Psoas muscle (tissue), 8 donors: Measurements from ENCODE around the gene PLPPR1. TPM values are rescaled to one million over a fixed set of nuclear protein-coding genes. Genes with fewer than 3 reads are reported as not detected.

Source experiments
- ATAC-seq, 4 donors: fragments of 200-7000 bp; cut with Tn5 transposase; one replicate each; pipeline ENCODE4 v1.9.1; 2020; ENCODE audit warnings: moderate library complexity in 3 of 4, mild to moderate bottlenecking in 2 of 4
- DNase-seq, 2 donors: peaks; one replicate each; pipeline ENCODE4 v3.0.0-alpha.2; 2020
- H3K27ac ChIP-seq: fragments of 200-600 bp; one replicate; pipeline ENCODE4 v1.8.0; 2022
- H3K27me3 ChIP-seq, 3 donors: fragments of 200-600 bp in 1 of 3; one replicate each; pipeline versions ENCODE4 v1.6.1 to v1.8.0; 2013 to 2022; ENCODE audit warnings: low read length in 2 of 3, mild to moderate bottlenecking in 2 of 3, moderate library complexity in 1 of 3; ENCODE audit not compliant: insufficient read depth in 3 of 3
- H3K36me3 ChIP-seq, 2 donors: fragments of 200-600 bp in 1 of 2; one replicate each; pipeline versions ENCODE4 v1.6.1 to v1.8.0; 2013 to 2022; ENCODE audit warnings: low read depth in 1 of 2, mild to moderate bottlenecking in 1 of 2, moderate library complexity in 1 of 2; ENCODE audit not compliant: insufficient read depth in 1 of 2
- H3K4me1 ChIP-seq: fragments of 200-600 bp; one replicate; pipeline ENCODE4 v1.8.0; 2022
- H3K4me3 ChIP-seq: fragments of 200-600 bp; one replicate; pipeline ENCODE4 v1.8.0; 2022; ENCODE audit warnings: mild to moderate bottlenecking
- H3K9me3 ChIP-seq: fragments of 200-600 bp; one replicate; pipeline ENCODE4 v1.8.0; 2022
- CTCF ChIP-seq: fragments of 200-600 bp; IDR thresholded peaks from one replicate; pipeline ENCODE4 v1.8.0; 2022; ENCODE audit warnings: antibody characterized with exemption
- WGBS, 3 donors: extraction: QIAGEN DNeasy Blood & Tissue Kit; methylation state at CpG; one replicate each; pipeline versions ENCODE4 v1.1.6 to v1.1.7; 2013; 5-methylcytosine and 5-hydroxymethylcytosine counted together
- intact Hi-C, 2 donors: fragments of 100-400 bp; cut with DNase I; formaldehyde crosslinking; loops; one replicate each; pipeline versions ENCODE4 v1.11.0 to v1.14.2; 2022
- polyA plus RNA-seq, 3 donors: library from polyadenylated mRNA; stranded (reverse); fragments of 200-250 nt; gene quantifications; one replicate each; pipeline ENCODE4 v1.2.3, GENCODE V29; 2013
- total RNA-seq, 4 donors: library from RNA; stranded (reverse); fragmentation: NEBNext Ultra II Directional in 2 of 4; extraction: Animal tissue kit (Norgen Biotek cat#: 25700) in 2 of 4; gene quantifications; one replicate each; pipeline versions ENCODE4 v1.2.1 to v1.2.4, GENCODE V29; 2021 to 2023
- donor health status: healthy with polysubstance abuse.
- donor health status: DM: no; HTN: no; CAD: no; lungs with moderate emphysema.
- donor health status: Bipolar disorder and iron deficiency.
- donor health status: healthy.
- donor health status: DM: yes; HTN: yes; CAD: no.
- donor health status: DM: no; HTN: no; CAD: no.
- donor health status: DM: no; HTN: no; CAD: no.
- donor health status: DM: yes; HTN: yes; CAD: no.

PLPPR1 gene
- total and polyA plus RNA-seq, 7 donors, result 0.03 to 0.11 TPM; not detected in 5

- Histone ChIP-seq H3K27ac (no peak overlapping the region), H3K27me3 (no peaks in the 10 kb centered on the region), H3K36me3 (no peaks in the 10 kb centered on the region), H3K9me3 (no peaks in the 10 kb centered on the region), H3K4me3 (no peak overlapping the region), H3K4me1 (no peaks in the 10 kb centered on the region)
- no peak for DNase-seq
- ATAC-seq, result no peak
- no peak for TF ChIP-seq CTCF
- intact Hi-C loops, result no loop called here
- 37 to 59% (median 38%) methylated on average over 4 of the region's 4 CpGs for WGBS, 3 donors
Measured at GRCh38 chr9:101225271-101225670, 196.7 kb downstream of the PLPPR1 start.

GRCh38 chr9:101226161-101226560 is 197.6 kb downstream of the PLPPR1 start:
- Histone ChIP-seq H3K9me3 (no peaks in the 10 kb centered on the region), H3K27me3 (no peaks in the 10 kb centered on the region), H3K4me3 (no peak overlapping the region), H3K27ac (no peak overlapping the region), H3K36me3 (no peaks in the 10 kb centered on the region), H3K4me1 (no peaks in the 10 kb centered on the region)
- no peak for DNase-seq
- intact Hi-C loops, result no loop called here
- no peak for TF ChIP-seq CTCF
- no peak for ATAC-seq

- Histone ChIP-seq H3K27ac (no peak overlapping the region), H3K4me1 (no peaks in the 10 kb centered on the region), H3K9me3 (no peaks in the 10 kb centered on the region), H3K36me3 (no peaks in the 10 kb centered on the region), H3K27me3 (no peaks in the 10 kb centered on the region), H3K4me3 (no peak overlapping the region)
- TF ChIP-seq CTCF, result no peak
- DNase-seq (no peak), ATAC-seq (no peak)
- 74 to 84% (median 79%) methylated on average over 3 of the region's 3 CpGs for WGBS, 3 donors
- intact Hi-C loops, result no loop called here
Measured at GRCh38 chr9:101226803-101227202, 198.3 kb downstream of the PLPPR1 start.

GRCh38 chr9:101229606-101230005 is 201.1 kb downstream of the PLPPR1 start:
- ATAC-seq, result no peak

More at GRCh38 chr9:101229606-101230005, 201.1 kb downstream of the PLPPR1 start:
- Histone ChIP-seq H3K9me3 (no peaks in the 10 kb centered on the region), H3K36me3 (no peaks in the 10 kb centered on the region), H3K27me3 (no peaks in the 10 kb centered on the region), H3K4me3 (no peak overlapping the region), H3K4me1 (no peaks in the 10 kb centered on the region), H3K27ac (no peak overlapping the region)
- TF ChIP-seq CTCF, result no peak
- intact Hi-C loops, result loop anchor here in 1 of 2 donors (10.0 kb wide), 2 partner anchors 55 to 525 kb away; no protein-coding TSS in a partner anchor
- no peak for DNase-seq
- 0 to 7% (median 7%) methylated on average over 1 of the region's 1 CpG for WGBS, 3 donors
